Stimulated activated CD8-positive, alpha-beta memory T cell treated with anti-CD3 and anti-CD28 coated beads, Interleukin-7, amount 100 ng/mL, for 4 hours (primary cell): ENCODE data around the gene ADGRE3.
A peak's percentile ranks its signal among the peaks of the same experiment; 100 is the strongest.

Experiments used
- DNase-seq, 2 donors: peaks; one replicate each; pipeline ENCODE4 v3.0.0-alpha.2; 2020; ENCODE audit warnings: low read depth in 2 of 2

The ADGRE3 gene

GRCh38 chr19:14674764-14675163 is at the start of gene ADGRE3:
Gene ADGRE3 (minus strand): TSS chr19:14674844. CDS start chr19:14674770, 74 bp downstream.
- no peak for DNase-seq

GRCh38 chr19:14722127-14722526 is 47.5 kb upstream of the ADGRE3 start:
- no peak for DNase-seq

- DNase-seq: no peak
These were observed 44.5 kb upstream of the ADGRE3 start for GRCh38 chr19:14719162-14719561.

- DNase-seq: no peak
These were observed 44.0 kb upstream of the ADGRE3 start for GRCh38 chr19:14718522-14719116.

- DNase-seq: no peak
These were observed 41.2 kb upstream of the ADGRE3 start for GRCh38 chr19:14715841-14716240.

- no peak for DNase-seq
These were observed 29.8 kb upstream of the ADGRE3 start for GRCh38 chr19:14704450-14704849.

GRCh38 chr19:14703833-14704232 is 29.2 kb upstream of the ADGRE3 start:
- no peak for DNase-seq

GRCh38 chr19:14700711-14701375 is 26.2 kb upstream of the ADGRE3 start:
- DNase-seq: no peak

- no peak for DNase-seq
These were observed 25.0 kb upstream of the ADGRE3 start for GRCh38 chr19:14699641-14700040.

- no peak for DNase-seq
These were observed 20.8 kb upstream of the ADGRE3 start for GRCh38 chr19:14695471-14695870.

- no peak for DNase-seq
These were observed 20.1 kb upstream of the ADGRE3 start for GRCh38 chr19:14694641-14695266.

GRCh38 chr19:14689598-14690503 is 15.2 kb upstream of the ADGRE3 start, which contains the start of gene ZNF333:
Gene ZNF333 (plus strand): TSS chr19:14690048. CDS start chr19:14693492, 3,444 bp downstream.
- DNase-seq: peak; percentile 98

GRCh38 chr19:14686411-14686810 is 11.8 kb upstream of the ADGRE3 start:
- no peak for DNase-seq

GRCh38 chr19:14683439-14683838 is 8.8 kb upstream of the ADGRE3 start:
- no peak for DNase-seq

GRCh38 chr19:14682084-14682483 is 7.4 kb upstream of the ADGRE3 start:
- no peak for DNase-seq

- no peak for DNase-seq
These were observed 3.6 kb upstream of the ADGRE3 start for GRCh38 chr19:14678199-14678598.

- no peak for DNase-seq
These were observed 2.8 kb upstream of the ADGRE3 start for GRCh38 chr19:14677464-14677863.

- no peak for DNase-seq
These were observed 2.1 kb upstream of the ADGRE3 start for GRCh38 chr19:14676762-14677161.

- no peak for DNase-seq
These were observed 1.6 kb downstream of the ADGRE3 start for GRCh38 chr19:14673088-14673487.

- DNase-seq: no peak
These were observed 2.3 kb downstream of the ADGRE3 start for GRCh38 chr19:14672188-14672872.

GRCh38 chr19:14670408-14670807 is 4.2 kb downstream of the ADGRE3 start:
- DNase-seq: no peak
